HCT116 (cell line): ENCODE results near the gene NOS1. TPM values are rescaled to one million over a fixed set of nuclear protein-coding genes. Genes with fewer than 3 reads are reported as not detected.

Experiments
- ATAC-seq: fragments of 200-7000 bp; cut with Tn5 transposase; 2 replicates; pipeline ENCODE4 v1.9.1; 2020; ENCODE audit warnings: mild to moderate bottlenecking, moderate library complexity
- BruUV-seq: library from RNA; stranded (reverse); fragments of 400-500 nt; replicated peaks from 2 replicates; lab custom pipeline; 2021; lab: Mats Ljungman, UMichigan
- CTCF ChIA-PET: fragments of 300-600 bp; sonication (Branson Sonifier 250); formaldehyde crosslinking; loops from one replicate; lab custom pipeline; 2021; ENCODE audit warnings: antibody characterized with exemption; lab: Charles Lee
- POLR2A ChIA-PET: fragments of 300-600, 350-600 bp; sonication (Branson Sonifier 250); formaldehyde crosslinking; loops from one replicate; lab custom pipeline; 2021; ENCODE audit warnings: antibody characterized with exemption; lab: Charles Lee
- RAD21 ChIA-PET, 2 experiments: fragments of 300-600 bp; sonication (Branson Sonifier 250); formaldehyde crosslinking; loops; one replicate each; lab custom pipeline; 2023; ENCODE audit warnings: low total read pairs in 2 of 2; ENCODE audit not compliant: uncharacterized antibody in 2 of 2, unreplicated experiment in 2 of 2, low non-redundant PET in 1 of 2; lab: Charles Lee
- DNase-seq: peaks from one replicate; pipeline ENCODE4 v3.0.0-alpha.2; 2010; ENCODE audit warnings: low read depth, low spot score
- H2AFZ ChIP-seq: fragments of 200-600 bp; shearing (Covaris generic), sonication (generic); 2 replicates; pipeline ENCODE4 v1.6.1; 2017; ENCODE audit warnings: low read depth, mixed run types, mixed read lengths, antibody characterized with exemption, low read length; ENCODE audit not compliant: poor library complexity, severe bottlenecking
- H3K27ac ChIP-seq: 2 replicates; pipeline ENCODE4 v1.5.1; 2012; ENCODE audit warnings: low read depth, low read length
- H3K27me3 ChIP-seq: fragments of 200-600 bp; sonication (generic); 2 replicates; pipeline ENCODE4 v1.6.1; 2016; ENCODE audit warnings: mixed run types, low read length, mixed read lengths; ENCODE audit not compliant: insufficient read depth
- H3K36me3 ChIP-seq, 2 experiments: fragments of 200-500 bp in 1 of 2; fragments of 200-600 bp in 1 of 2; sonication (Bioruptor generic) in 1 of 2; sonication (generic) in 1 of 2; 2 replicates each; pipeline versions ENCODE4 v1.5.1 to v1.6.1; 2014 to 2016; ENCODE audit warnings: low read length in 2 of 2, inconsistent platforms in 1 of 2, mixed read lengths in 1 of 2, mixed run types in 1 of 2; ENCODE audit not compliant: insufficient read depth in 2 of 2, control insufficient read depth in 1 of 2
- H3K4me1 ChIP-seq, 2 experiments: fragments of 200-600 bp in 1 of 2; sonication (generic) in 1 of 2; 2 replicates each; pipeline versions ENCODE4 v1.5.1 to v1.6.1; 2012 to 2017; ENCODE audit warnings: low read length in 2 of 2, inconsistent platforms in 1 of 2, mild to moderate bottlenecking in 1 of 2, mixed read lengths in 1 of 2, mixed run types in 1 of 2, moderate library complexity in 1 of 2; ENCODE audit not compliant: insufficient read depth in 2 of 2, control insufficient read depth in 1 of 2
- H3K4me2 ChIP-seq: fragments of 200-600 bp; sonication (generic); 2 replicates; pipeline ENCODE4 v1.6.1; 2017; ENCODE audit warnings: mixed run types, low read length, mixed read lengths
- H3K4me3 ChIP-seq, 2 experiments: fragments of 200-600 bp in 1 of 2; sonication (generic) in 1 of 2; replicated peaks in 1 of 2; 2 replicates each; pipeline ENCODE4 v1.5.1; 2011 to 2016; ENCODE audit warnings: low read length in 2 of 2, control low read depth in 1 of 2, low read depth in 1 of 2, mild to moderate bottlenecking in 1 of 2, mixed read lengths in 1 of 2, mixed run types in 1 of 2
- H3K79me2 ChIP-seq: fragments of 200-600 bp; sonication (generic); 2 replicates; pipeline ENCODE4 v1.6.1; 2017; ENCODE audit warnings: mild to moderate bottlenecking, mixed run types, low read length, moderate library complexity, mixed read lengths; ENCODE audit not compliant: insufficient read depth
- H3K9ac ChIP-seq: fragments of 200-600 bp; sonication (generic); 2 replicates; pipeline ENCODE4 v1.6.1; 2016; ENCODE audit warnings: low read length, mixed read lengths
- H3K9me2 ChIP-seq: fragments of 200-600 bp; sonication (generic), shearing (Covaris generic); 2 replicates; pipeline ENCODE4 v1.6.1; 2017; ENCODE audit warnings: mixed run types, mild to moderate bottlenecking, moderate library complexity; ENCODE audit not compliant: insufficient read depth
- H3K9me3 ChIP-seq, 2 experiments: fragments of 200-500 bp in 1 of 2; fragments of 200-600 bp in 1 of 2; sonication (Bioruptor generic) in 1 of 2; sonication (generic) in 1 of 2; 2 replicates each; pipeline ENCODE4 v1.6.1; 2014 to 2017; ENCODE audit warnings: low read length in 2 of 2, mixed read lengths in 2 of 2, inconsistent platforms in 1 of 2, low read depth in 1 of 2, mild to moderate bottlenecking in 1 of 2, mixed run types in 1 of 2, moderate library complexity in 1 of 2; ENCODE audit not compliant: control insufficient read depth in 1 of 2, insufficient read depth in 1 of 2
- H4K20me1 ChIP-seq: fragments of 200-600 bp; sonication (generic), shearing (Covaris generic); 2 replicates; pipeline ENCODE4 v1.6.1; 2017; ENCODE audit warnings: mixed run types, mild to moderate bottlenecking, moderate library complexity; ENCODE audit not compliant: insufficient read depth
- ATF3 ChIP-seq: IDR thresholded peaks from 2 replicates; pipeline ENCODE4 v1.6.1; 2012
- CEBPB ChIP-seq: IDR thresholded peaks from 2 replicates; pipeline ENCODE4 v1.6.1; 2012; ENCODE audit warnings: low read depth
- CTCF ChIP-seq, 3 experiments: fragments of 200-600 bp in 1 of 3; sonication (generic) in 1 of 3; IDR thresholded peaks in 2 of 3; conservative IDR thresholded peaks in 1 of 3; 2 replicates each; pipeline ENCODE4 v1.5.1; 2012 to 2017; ENCODE audit warnings: low read depth in 2 of 3, low read length in 2 of 3, antibody characterized with exemption in 1 of 3, borderline replicate concordance in 1 of 3, control low read depth in 1 of 3, mild to moderate bottlenecking in 1 of 3, mixed read lengths in 1 of 3, mixed run types in 1 of 3, moderate library complexity in 1 of 3; ENCODE audit not compliant: insufficient read depth in 1 of 3
- ELF1 ChIP-seq: IDR thresholded peaks from 2 replicates; pipeline ENCODE4 v1.6.1; 2012; ENCODE audit warnings: low read depth, borderline replicate concordance
- MAX ChIP-seq: IDR thresholded peaks from 2 replicates; pipeline ENCODE4 v1.6.1; 2012
- REST ChIP-seq: IDR thresholded peaks from 2 replicates; pipeline ENCODE4 v1.6.1; 2012; ENCODE audit warnings: low read depth
- TCF7L2 ChIP-seq: IDR thresholded peaks from 2 replicates; pipeline ENCODE4 v1.7.0; 2011; ENCODE audit warnings: borderline replicate concordance, inconsistent platforms; ENCODE audit not compliant: insufficient read depth, insufficient read length; ENCODE audit errors: extremely low read depth
- ZFX ChIP-seq: fragments of 450-650 bp; IDR thresholded peaks from 2 replicates; pipeline ENCODE4 v1.6.1; 2017
- intact Hi-C: fragments of 100-400 bp; cut with micrococcal nuclease; formaldehyde crosslinking; loops from 2 replicates; pipeline ENCODE4 v1.10.0; 2022
- total RNA-seq: library from RNA; stranded (reverse); gene quantifications from one replicate; pipeline ENCODE4 v1.2.1, GENCODE V29; 2021; ENCODE audit not compliant: unreplicated experiment

Gene NOS1
- total RNA-seq, 1 experiment from 2014 or later = 0.22 TPM

- RAD21 ChIA-PET = no interaction called here
- Histone ChIP-seq H3K27me3 (peaks cover 7% of the 10 kb centered on the region; the same call in 1 of the 2 replicates), H3K79me2 (no peaks in the 10 kb centered on the region), H3K9me3 (no peaks in the 10 kb centered on the region), H3K4me2 (no peak overlapping the region), H4K20me1 (no peaks in the 10 kb centered on the region), H3K9ac (no peak overlapping the region), H3K4me1 (no peaks in the 10 kb centered on the region)
- no peak for ATAC-seq
- BruUV-seq = no TSS peak
- intact Hi-C loops = no loop called here
- no peak for TF ChIP-seq CTCF (IDR thresholded peaks at IDR 0.05 in 2 of 3, conservative IDR thresholded peaks at IDR 0.05 in 1 of 3; ENCODE audit: borderline replicate concordance in 1 of 3, insufficient read depth in 1 of 3, low read depth in 2 of 3, low read length in 2 of 3)
- no peak for TF ChIP-seq ATF3
- no peak for TF ChIP-seq ELF1
- no peak for TF ChIP-seq TCF7L2
- no peak for TF ChIP-seq CEBPB
- TF ChIP-seq MAX = no peak
- TF ChIP-seq REST = no peak
- TF ChIP-seq ZFX = no peak
- TF ChIP-seq, all 23 proteins: peak for 0
- no peak for DNase-seq
- no peak overlapping the region for H3K27ac ChIP-seq
- ChIA-PET POLR2A (no interaction called here), CTCF (no interaction called here)
- H3K4me3 ChIP-seq = no peak overlapping the region
- H3K36me3 ChIP-seq = no peaks in the 10 kb centered on the region
- H2AFZ ChIP-seq = no peak overlapping the region
- no peaks in the 10 kb centered on the region for H3K9me2 ChIP-seq
Measured at GRCh38 chr12:117298648-117299225, 62.7 kb downstream of the NOS1 start.
